ENCODE data around the gene EPB41L5. TPM values are rescaled to one million over a fixed set of nuclear protein-coding genes. Genes with fewer than 3 reads are reported as not detected.
A peak's percentile ranks its signal among the peaks of the same experiment; 100 is the strongest.

Gene EPB41L5
- total RNA-seq, 1 donor from 2014 or later = 13.2 TPM

GRCh38 chr2:120224735-120225548, 212.1 kb downstream of the EPB41L5 start:
- DNase-seq (ENCODE audit: low read depth in 2 of 2) = no peak

- no peak for DNase-seq (ENCODE audit: low read depth in 2 of 2)
These were observed 212.7 kb downstream of the EPB41L5 start for GRCh38 chr2:120225549-120226065.

- DNase-seq (ENCODE audit: low read depth in 2 of 2) = no peak
These were observed 213.4 kb downstream of the EPB41L5 start for GRCh38 chr2:120226316-120226715.

- DNase-seq (ENCODE audit: low read depth in 2 of 2) = no peak
These were observed 214.5 kb downstream of the EPB41L5 start for GRCh38 chr2:120227111-120227991.

- peak in 1 of 2 donors; percentile 37 for DNase-seq (ENCODE audit: low read depth in 2 of 2)
These were observed 215.6 kb downstream of the EPB41L5 start for GRCh38 chr2:120228503-120228902.

Other genes starting within 250 kb of the EPB41L5 start
- 19.0 and 34.8 TPM in 2 replicates for gene TMEM185B, start 210.3 kb downstream of the EPB41L5 start, total RNA-seq
- 181 and 182 TPM in 2 replicates for gene RALB, start 239.8 kb downstream of the EPB41L5 start, total RNA-seq

All from dermis microvascular lymphatic vessel endothelial cell (primary cell).